Measurements from ENCODE around the gene NCLN. TPM values are rescaled to one million over a fixed set of nuclear protein-coding genes. Genes with fewer than 3 reads are reported as not detected.

NCLN gene
- total RNA-seq, 1 donor from 2014 or later = 63.0 TPM

- Mint-ChIP-seq H3K27me3 (ENCODE audit: unreplicated experiment) (peaks cover 9% of the 10 kb centered on the region), H3K36me3 (ENCODE audit: low read depth, unreplicated experiment) (no peaks in the 10 kb centered on the region), H3K4me3 (ENCODE audit: unreplicated experiment) (no peak overlapping the region), H3K9me3 (ENCODE audit: unreplicated experiment) (no peaks in the 10 kb centered on the region), H3K27ac (ENCODE audit: unreplicated experiment) (no peak overlapping the region), H3K4me1 (ENCODE audit: unreplicated experiment) (peaks cover 5% of the 10 kb centered on the region)
- no peak for DNase-seq (ENCODE audit: low spot score)
- no peak for TF ChIP-seq CTCF (IDR thresholded peaks at IDR 0.05; ENCODE audit: unreplicated experiment)
These were observed 22.8 kb downstream of the NCLN start for GRCh38 chr19:3208317-3209207.

GRCh38 chr19:3210347-3211017 is 24.8 kb downstream of the NCLN start:
- no peak overlapping the region for H3K4me3 Mint-ChIP-seq (ENCODE audit: unreplicated experiment)
- DNase-seq (ENCODE audit: low spot score) = peak; percentile 72
- H3K27me3 Mint-ChIP-seq (ENCODE audit: unreplicated experiment) = peaks cover 9% of the 10 kb centered on the region
- H3K9me3 Mint-ChIP-seq (ENCODE audit: unreplicated experiment) = no peaks in the 10 kb centered on the region
- no peaks in the 10 kb centered on the region for H3K36me3 Mint-ChIP-seq (ENCODE audit: low read depth, unreplicated experiment)
- peaks cover 5% of the 10 kb centered on the region for H3K4me1 Mint-ChIP-seq (ENCODE audit: unreplicated experiment)
- TF ChIP-seq CTCF (IDR thresholded peaks at IDR 0.05; ENCODE audit: unreplicated experiment) = peak; percentile 25
- no peak overlapping the region for H3K27ac Mint-ChIP-seq (ENCODE audit: unreplicated experiment)

- no peak for DNase-seq (ENCODE audit: low spot score)
- H3K27ac Mint-ChIP-seq (ENCODE audit: unreplicated experiment) = no peak overlapping the region
- peaks cover 9% of the 10 kb centered on the region for H3K27me3 Mint-ChIP-seq (ENCODE audit: unreplicated experiment)
- no peaks in the 10 kb centered on the region for H3K36me3 Mint-ChIP-seq (ENCODE audit: low read depth, unreplicated experiment)
- no peak overlapping the region for H3K4me3 Mint-ChIP-seq (ENCODE audit: unreplicated experiment)
- H3K4me1 Mint-ChIP-seq (ENCODE audit: unreplicated experiment) = peaks cover 5% of the 10 kb centered on the region
- no peak for TF ChIP-seq CTCF (IDR thresholded peaks at IDR 0.05; ENCODE audit: unreplicated experiment)
- H3K9me3 Mint-ChIP-seq (ENCODE audit: unreplicated experiment) = no peaks in the 10 kb centered on the region
These were observed 25.5 kb downstream of the NCLN start for GRCh38 chr19:3211191-3211590.

- Mint-ChIP-seq H3K4me1 (ENCODE audit: unreplicated experiment) (peaks cover 5% of the 10 kb centered on the region), H3K9me3 (ENCODE audit: unreplicated experiment) (no peaks in the 10 kb centered on the region), H3K27ac (ENCODE audit: unreplicated experiment) (no peak overlapping the region), H3K36me3 (ENCODE audit: low read depth, unreplicated experiment) (no peaks in the 10 kb centered on the region), H3K27me3 (ENCODE audit: unreplicated experiment) (peaks cover 9% of the 10 kb centered on the region), H3K4me3 (ENCODE audit: unreplicated experiment) (no peak overlapping the region)
- TF ChIP-seq CTCF (IDR thresholded peaks at IDR 0.05; ENCODE audit: unreplicated experiment) = no peak
- no peak for DNase-seq (ENCODE audit: low spot score)
These were observed 27.4 kb downstream of the NCLN start for GRCh38 chr19:3213159-3213558.

- no peak overlapping the region for H3K27ac Mint-ChIP-seq (ENCODE audit: unreplicated experiment)
- H3K4me1 Mint-ChIP-seq (ENCODE audit: unreplicated experiment) = no peaks in the 10 kb centered on the region
- no peaks in the 10 kb centered on the region for H3K9me3 Mint-ChIP-seq (ENCODE audit: unreplicated experiment)
- DNase-seq (ENCODE audit: low spot score) = no peak
- no peaks in the 10 kb centered on the region for H3K36me3 Mint-ChIP-seq (ENCODE audit: low read depth, unreplicated experiment)
- H3K4me3 Mint-ChIP-seq (ENCODE audit: unreplicated experiment) = no peak overlapping the region
- peaks cover 5% of the 10 kb centered on the region for H3K27me3 Mint-ChIP-seq (ENCODE audit: unreplicated experiment)
- TF ChIP-seq CTCF (IDR thresholded peaks at IDR 0.05; ENCODE audit: unreplicated experiment) = no peak
These were observed 31.1 kb downstream of the NCLN start for GRCh38 chr19:3216874-3217273.
